ENCODE results near the gene NUDT22.

NUDT22 gene

DNA sequence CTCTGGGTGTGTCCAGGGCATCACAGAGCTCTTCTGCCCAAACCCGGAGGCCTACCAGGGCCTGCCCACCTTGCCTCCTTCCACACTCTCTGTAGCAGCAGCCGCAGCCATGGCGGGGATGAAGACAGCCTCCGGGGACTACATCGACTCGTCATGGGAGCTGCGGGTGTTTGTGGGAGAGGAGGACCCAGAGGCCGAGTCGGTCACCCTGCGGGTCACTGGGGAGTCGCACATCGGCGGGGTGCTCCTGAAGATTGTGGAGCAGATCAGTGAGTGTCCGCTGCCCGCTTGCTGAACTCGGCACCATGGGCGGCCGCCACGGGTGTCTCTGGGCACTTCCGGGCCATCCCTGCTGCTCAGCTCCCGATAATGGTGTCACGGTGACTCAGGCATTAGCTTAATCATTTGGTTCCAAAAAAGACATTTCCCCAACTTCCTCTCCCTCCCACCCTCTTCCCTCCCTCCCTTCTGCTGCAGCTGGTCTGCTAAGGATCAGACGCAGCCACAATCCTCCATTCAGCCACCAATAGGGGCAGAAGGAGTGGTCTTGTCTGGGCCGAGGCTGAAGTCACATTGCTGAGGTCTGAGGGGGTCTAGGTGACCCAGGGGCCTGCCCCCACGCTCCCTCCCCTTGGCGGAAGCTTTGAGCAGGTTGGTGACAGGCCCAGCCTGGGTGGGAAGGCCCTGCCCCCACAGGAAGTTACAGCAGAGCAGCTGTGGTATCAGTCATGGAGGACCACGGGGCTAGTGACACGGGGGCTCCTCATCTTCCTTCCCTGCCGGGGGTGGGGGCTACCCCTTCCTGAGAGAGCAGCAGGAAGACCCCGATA, 18.6 kb upstream of the NUDT22 start:
- peak; percentile 46 to 54 (median 46) for DNase-seq
- Histone ChIP-seq H3K27ac (ENCODE audit: insufficient read depth, low read length, poor library complexity, severe bottlenecking) (peak overlapping the region; percentile 81), H3K4me3 (ENCODE audit: insufficient read depth, low read depth, low read length, poor library complexity, severe bottlenecking) (peak overlapping the region; percentile 84), H3K27me3 (replicated peaks; ENCODE audit: control insufficient read depth, insufficient read depth, low read length, poor library complexity, severe bottlenecking) (no peaks in the 10 kb centered on the region), H3K36me3 (ENCODE audit: control insufficient read depth, insufficient read depth, low read length) (peaks cover 48% of the 10 kb centered on the region), H3K4me1 (ENCODE audit: control insufficient read depth, insufficient read depth, low read length, poor library complexity, severe bottlenecking) (peaks cover 43% of the 10 kb centered on the region), H3K9me3 (ENCODE audit: control insufficient read depth, low read length) (no peaks in the 10 kb centered on the region)

DNA sequence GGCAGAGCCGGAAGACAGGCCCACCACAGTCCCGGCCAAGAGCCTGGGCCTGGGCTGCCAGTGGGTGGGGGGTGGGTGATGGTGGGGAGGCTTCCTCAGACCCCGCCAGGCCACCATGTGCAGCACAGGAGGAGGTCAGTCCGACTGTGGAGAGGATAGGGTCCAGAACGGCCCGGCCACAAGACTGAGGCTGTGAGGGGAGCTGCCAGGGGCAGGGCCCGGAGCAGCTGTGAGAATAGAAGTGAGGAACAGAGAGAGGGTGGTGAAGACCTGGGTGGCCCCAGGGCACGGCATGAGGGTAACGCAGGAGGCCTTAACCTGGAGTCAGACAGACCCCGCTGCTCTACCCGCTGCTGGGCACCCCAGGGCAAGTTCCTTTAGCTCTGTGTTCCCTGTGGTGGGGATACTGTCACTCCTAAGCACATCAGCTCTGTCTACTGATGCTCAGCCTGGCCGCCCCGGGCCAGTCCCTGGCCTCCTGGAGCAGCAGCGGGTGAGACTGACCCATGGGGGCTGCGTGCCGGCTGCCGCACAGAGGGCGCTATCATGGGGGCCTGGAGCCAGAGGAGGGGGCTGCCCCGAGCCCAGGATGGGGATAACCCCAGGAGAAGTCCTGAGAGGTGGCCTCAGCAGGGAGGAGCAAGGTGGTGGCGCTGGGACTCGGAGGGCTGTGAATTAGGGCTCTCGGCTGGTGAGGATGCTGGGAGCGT, 17.8 kb upstream of the NUDT22 start:
- H3K4me3 ChIP-seq (ENCODE audit: insufficient read depth, low read depth, low read length, poor library complexity, severe bottlenecking), result peak overlapping the region; percentile 84
- no peak for DNase-seq
- peak overlapping the region; percentile 81 for H3K27ac ChIP-seq (ENCODE audit: insufficient read depth, low read length, poor library complexity, severe bottlenecking)
- H3K9me3 ChIP-seq (ENCODE audit: control insufficient read depth, low read length), result no peaks in the 10 kb centered on the region
- H3K4me1 ChIP-seq (ENCODE audit: control insufficient read depth, insufficient read depth, low read length, poor library complexity, severe bottlenecking), result peaks cover 43% of the 10 kb centered on the region
- H3K27me3 ChIP-seq (replicated peaks; ENCODE audit: control insufficient read depth, insufficient read depth, low read length, poor library complexity, severe bottlenecking), result no peaks in the 10 kb centered on the region
- peaks cover 43% of the 10 kb centered on the region for H3K36me3 ChIP-seq (ENCODE audit: control insufficient read depth, insufficient read depth, low read length)

DNA sequence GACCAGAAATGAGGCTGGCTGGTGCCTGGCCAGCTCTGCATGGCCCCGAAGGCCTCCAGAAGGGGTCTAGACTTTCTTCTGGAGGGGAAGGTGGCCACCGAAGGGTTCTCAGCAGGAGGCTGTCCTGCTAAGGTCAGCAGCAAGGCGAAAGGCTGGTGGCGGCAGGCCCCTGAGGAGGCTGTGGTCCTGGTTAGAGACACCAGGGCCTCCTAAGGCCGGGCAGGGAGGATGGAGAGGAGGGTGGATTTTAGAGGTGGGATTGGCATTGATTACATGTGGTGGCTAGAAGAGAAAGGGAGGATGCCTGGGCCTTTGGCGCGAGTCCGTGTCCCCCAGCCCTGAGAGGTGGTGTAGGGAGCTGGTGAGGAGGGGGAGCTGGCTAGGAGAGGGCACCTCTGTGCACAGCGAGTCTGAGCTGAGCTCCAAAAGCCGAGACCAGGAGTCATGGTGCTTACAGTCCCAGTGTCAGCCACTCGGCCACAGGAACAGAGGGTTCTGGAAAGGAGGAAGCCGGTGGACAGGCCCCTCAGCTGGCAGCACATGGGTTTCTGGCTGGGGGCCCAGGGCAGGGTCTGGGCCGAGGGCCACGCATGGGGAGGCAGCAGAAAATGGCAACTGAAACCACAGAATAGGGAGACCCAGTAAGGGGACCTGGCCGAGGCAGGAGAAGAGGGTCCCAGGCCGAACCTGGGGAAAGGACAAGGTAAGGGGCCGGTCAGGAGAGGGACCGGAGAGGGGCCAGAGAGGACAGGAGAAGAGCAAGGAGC, 17.1 kb upstream of the NUDT22 start:
- no peak for DNase-seq
- Histone ChIP-seq H3K9me3 (ENCODE audit: control insufficient read depth, low read length) (no peaks in the 10 kb centered on the region), H3K27me3 (replicated peaks; ENCODE audit: control insufficient read depth, insufficient read depth, low read length, poor library complexity, severe bottlenecking) (no peaks in the 10 kb centered on the region), H3K4me1 (ENCODE audit: control insufficient read depth, insufficient read depth, low read length, poor library complexity, severe bottlenecking) (peaks cover 43% of the 10 kb centered on the region), H3K4me3 (ENCODE audit: insufficient read depth, low read depth, low read length, poor library complexity, severe bottlenecking) (no peak overlapping the region), H3K36me3 (ENCODE audit: control insufficient read depth, insufficient read depth, low read length) (peaks cover 35% of the 10 kb centered on the region), H3K27ac (ENCODE audit: insufficient read depth, low read length, poor library complexity, severe bottlenecking) (peak overlapping the region; percentile 81)

DNA sequence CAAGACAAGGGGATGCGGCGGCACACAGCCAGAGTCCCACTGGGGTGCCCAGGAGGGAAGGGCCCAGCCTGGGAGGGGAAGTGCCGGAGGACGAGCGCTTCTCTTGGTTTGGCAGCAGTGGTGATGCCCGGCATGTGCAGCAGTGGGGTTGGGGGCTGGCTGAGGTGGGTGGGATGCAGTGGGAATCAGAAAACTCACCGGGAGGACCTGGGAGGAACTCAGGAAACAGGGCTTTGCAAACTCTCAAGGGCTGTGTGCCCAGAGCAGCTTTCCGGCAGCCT, 16.6 kb upstream of the NUDT22 start:
- no peak overlapping the region for H3K27ac ChIP-seq (ENCODE audit: insufficient read depth, low read length, poor library complexity, severe bottlenecking)
- H3K27me3 ChIP-seq (replicated peaks; ENCODE audit: control insufficient read depth, insufficient read depth, low read length, poor library complexity, severe bottlenecking), result no peaks in the 10 kb centered on the region
- peaks cover 32% of the 10 kb centered on the region for H3K36me3 ChIP-seq (ENCODE audit: control insufficient read depth, insufficient read depth, low read length)

DNA sequence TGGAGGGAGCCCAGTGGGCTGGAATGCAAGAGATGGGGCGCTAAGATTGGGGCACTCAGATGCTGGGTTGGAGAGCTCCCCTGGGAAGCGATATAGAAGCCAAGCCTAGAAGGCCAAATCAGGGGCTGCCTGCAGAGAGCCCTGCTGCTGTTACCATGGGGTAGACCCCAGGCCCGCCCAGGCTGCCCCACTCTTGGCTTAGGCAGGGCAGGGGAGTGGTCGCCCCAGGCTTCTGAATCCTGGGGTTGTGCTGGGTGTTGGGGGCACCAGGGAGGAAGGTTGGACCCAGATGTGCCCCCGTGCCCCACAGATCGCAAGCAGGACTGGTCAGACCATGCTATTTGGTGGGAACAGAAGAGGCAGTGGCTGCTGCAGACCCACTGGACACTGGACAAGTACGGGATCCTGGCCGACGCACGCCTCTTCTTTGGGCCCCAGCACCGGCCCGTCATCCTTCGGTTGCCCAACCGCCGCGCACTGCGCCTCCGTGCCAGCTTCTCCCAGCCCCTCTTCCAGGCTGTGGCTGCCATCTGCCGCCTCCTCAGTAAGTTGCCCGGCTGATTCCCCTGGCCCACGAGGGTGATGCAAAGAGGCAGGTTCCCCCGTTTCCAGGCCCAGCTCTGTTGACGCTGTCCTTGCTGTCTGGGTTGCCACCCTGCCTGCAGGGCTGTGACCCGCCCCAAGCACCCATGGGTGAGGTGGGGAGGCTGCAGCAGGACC, 15.6 kb upstream of the NUDT22 start:
- Histone ChIP-seq H3K27me3 (replicated peaks; ENCODE audit: control insufficient read depth, insufficient read depth, low read length, poor library complexity, severe bottlenecking) (no peaks in the 10 kb centered on the region), H3K36me3 (ENCODE audit: control insufficient read depth, insufficient read depth, low read length) (peaks cover 32% of the 10 kb centered on the region), H3K27ac (ENCODE audit: insufficient read depth, low read length, poor library complexity, severe bottlenecking) (no peak overlapping the region), H3K4me3 (ENCODE audit: insufficient read depth, low read depth, low read length, poor library complexity, severe bottlenecking) (no peak overlapping the region), H3K9me3 (ENCODE audit: control insufficient read depth, low read length) (no peaks in the 10 kb centered on the region), H3K4me1 (ENCODE audit: control insufficient read depth, insufficient read depth, low read length, poor library complexity, severe bottlenecking) (peaks cover 33% of the 10 kb centered on the region)
- DNase-seq, result no peak

More for the DNA sequence above, 16.6 kb upstream of the NUDT22 start:
- no peak for DNase-seq
- Histone ChIP-seq H3K4me1 (ENCODE audit: control insufficient read depth, insufficient read depth, low read length, poor library complexity, severe bottlenecking) (peaks cover 38% of the 10 kb centered on the region), H3K4me3 (ENCODE audit: insufficient read depth, low read depth, low read length, poor library complexity, severe bottlenecking) (no peak overlapping the region), H3K9me3 (ENCODE audit: control insufficient read depth, low read length) (no peaks in the 10 kb centered on the region)

DNA sequence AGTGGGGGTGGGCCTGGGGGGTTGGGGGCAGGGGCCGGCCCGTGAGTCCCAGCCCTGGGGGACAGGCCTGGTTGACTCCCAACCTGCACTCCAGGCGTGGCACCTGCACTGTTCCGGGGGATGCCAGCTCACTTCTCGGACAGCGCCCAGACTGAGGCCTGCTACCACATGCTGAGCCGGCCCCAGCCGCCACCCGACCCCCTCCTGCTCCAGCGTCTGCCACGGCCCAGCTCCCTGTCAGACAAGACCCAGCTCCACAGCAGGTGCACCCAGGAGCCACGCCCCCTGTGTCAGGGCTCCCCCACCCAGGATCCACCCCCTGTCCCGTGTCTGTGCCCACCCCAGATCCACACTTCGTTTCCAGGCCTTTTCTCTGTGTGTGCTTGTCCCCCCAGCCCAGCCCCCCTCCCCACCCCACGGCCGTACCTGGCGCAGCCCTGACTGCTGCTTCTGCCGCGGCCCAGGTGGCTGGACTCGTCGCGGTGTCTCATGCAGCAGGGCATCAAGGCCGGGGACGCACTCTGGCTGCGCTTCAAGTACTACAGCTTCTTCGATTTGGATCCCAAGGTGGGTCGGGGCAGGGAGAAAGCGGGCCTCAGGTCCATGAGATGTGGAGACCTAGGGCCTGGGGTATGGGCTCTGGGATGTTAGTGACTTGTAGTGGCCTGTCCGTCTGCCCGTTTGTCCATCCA, 14.7 kb upstream of the NUDT22 start:
- H3K9me3 ChIP-seq (ENCODE audit: control insufficient read depth, low read length), result no peaks in the 10 kb centered on the region
- peaks cover 37% of the 10 kb centered on the region for H3K36me3 ChIP-seq (ENCODE audit: control insufficient read depth, insufficient read depth, low read length)
- H3K27me3 ChIP-seq (replicated peaks; ENCODE audit: control insufficient read depth, insufficient read depth, low read length, poor library complexity, severe bottlenecking), result no peaks in the 10 kb centered on the region
- H3K27ac ChIP-seq (ENCODE audit: insufficient read depth, low read length, poor library complexity, severe bottlenecking), result no peak overlapping the region
- H3K4me3 ChIP-seq (ENCODE audit: insufficient read depth, low read depth, low read length, poor library complexity, severe bottlenecking), result no peak overlapping the region
- no peak for DNase-seq
- H3K4me1 ChIP-seq (ENCODE audit: control insufficient read depth, insufficient read depth, low read length, poor library complexity, severe bottlenecking), result peaks cover 25% of the 10 kb centered on the region

DNA sequence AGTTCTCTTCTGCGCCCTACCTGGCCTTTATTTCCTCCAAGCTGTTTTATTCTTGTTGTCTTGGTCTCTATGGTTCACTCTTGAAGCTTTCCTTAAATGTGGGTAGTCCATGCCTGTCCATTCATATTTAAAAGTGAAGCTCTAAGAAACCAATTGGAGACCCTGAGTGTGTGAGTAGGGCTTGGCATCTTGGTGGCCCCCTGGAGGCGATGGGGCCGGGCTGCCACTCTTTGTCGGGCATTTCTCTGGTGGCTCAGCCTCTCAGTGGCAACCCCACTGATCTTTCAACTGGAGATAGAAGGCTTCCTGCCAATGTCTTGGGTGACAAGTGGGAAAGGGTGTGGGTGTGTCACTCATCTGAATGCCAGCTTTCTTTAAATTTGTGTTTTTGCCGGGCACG, 9.2 kb upstream of the NUDT22 start:
- DNase-seq, result no peak
- no peaks in the 10 kb centered on the region for H3K4me1 ChIP-seq (ENCODE audit: control insufficient read depth, insufficient read depth, low read length, poor library complexity, severe bottlenecking)
- H3K36me3 ChIP-seq (ENCODE audit: control insufficient read depth, insufficient read depth, low read length), result peaks cover 47% of the 10 kb centered on the region
- H3K27ac ChIP-seq (ENCODE audit: insufficient read depth, low read length, poor library complexity, severe bottlenecking), result no peak overlapping the region
- no peaks in the 10 kb centered on the region for H3K9me3 ChIP-seq (ENCODE audit: control insufficient read depth, low read length)
- no peaks in the 10 kb centered on the region for H3K27me3 ChIP-seq (replicated peaks; ENCODE audit: control insufficient read depth, insufficient read depth, low read length, poor library complexity, severe bottlenecking)
- no peak overlapping the region for H3K4me3 ChIP-seq (ENCODE audit: insufficient read depth, low read depth, low read length, poor library complexity, severe bottlenecking)

DNA sequence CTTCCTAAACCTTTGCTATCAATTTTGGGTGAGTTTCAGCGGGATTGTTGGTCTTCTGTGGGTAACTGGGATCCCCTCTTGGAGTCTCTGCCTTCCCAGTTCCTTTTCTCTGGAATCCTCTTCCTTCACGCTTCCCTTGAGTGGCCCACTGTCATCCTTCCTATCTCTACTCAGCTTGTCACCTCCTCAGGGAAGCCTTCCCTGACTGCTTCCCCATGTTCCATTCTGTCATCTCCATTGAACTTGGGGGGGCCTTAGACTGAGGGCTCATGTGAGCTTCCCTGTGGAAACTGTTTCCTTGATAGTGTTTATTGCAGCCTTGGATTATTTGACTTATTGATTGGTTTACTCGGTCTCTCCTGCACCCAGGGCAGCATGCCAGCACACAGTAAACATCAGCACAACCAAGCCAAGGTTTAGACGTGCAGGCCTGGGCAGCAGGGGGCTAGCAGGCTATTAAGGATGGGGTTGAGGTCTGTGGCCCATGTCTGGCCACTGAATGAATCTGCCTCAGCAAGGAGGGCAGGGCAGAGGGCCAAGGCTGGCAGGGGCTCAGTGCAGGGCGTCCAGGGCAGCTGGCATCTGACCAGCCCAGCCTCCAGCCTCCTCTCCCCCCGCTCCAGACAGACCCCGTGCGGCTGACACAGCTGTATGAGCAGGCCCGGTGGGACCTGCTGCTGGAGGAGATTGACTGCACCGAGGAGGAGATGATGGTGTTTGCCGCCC, 7.3 kb upstream of the NUDT22 start:
- Histone ChIP-seq H3K27ac (ENCODE audit: insufficient read depth, low read length, poor library complexity, severe bottlenecking) (peak overlapping the region; percentile 21), H3K4me3 (ENCODE audit: insufficient read depth, low read depth, low read length, poor library complexity, severe bottlenecking) (no peak overlapping the region), H3K9me3 (ENCODE audit: control insufficient read depth, low read length) (no peaks in the 10 kb centered on the region), H3K4me1 (ENCODE audit: control insufficient read depth, insufficient read depth, low read length, poor library complexity, severe bottlenecking) (no peaks in the 10 kb centered on the region), H3K36me3 (ENCODE audit: control insufficient read depth, insufficient read depth, low read length) (peaks cover 50% of the 10 kb centered on the region), H3K27me3 (replicated peaks; ENCODE audit: control insufficient read depth, insufficient read depth, low read length, poor library complexity, severe bottlenecking) (no peaks in the 10 kb centered on the region)
- no peak for DNase-seq

DNA sequence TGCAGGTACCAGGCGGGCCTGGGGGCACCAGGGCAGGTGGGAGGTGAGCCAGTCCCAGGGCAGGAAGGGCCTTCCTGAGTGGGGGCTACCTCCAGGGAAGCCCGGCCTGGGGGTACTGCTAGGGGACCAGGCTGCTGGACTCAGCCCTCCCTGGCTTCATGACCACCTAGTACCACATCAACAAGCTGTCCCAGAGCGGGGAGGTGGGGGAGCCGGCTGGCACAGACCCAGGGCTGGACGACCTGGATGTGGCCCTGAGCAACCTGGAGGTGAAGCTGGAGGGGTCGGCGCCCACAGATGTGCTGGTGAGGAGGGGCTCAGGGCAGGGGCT, 6.8 kb upstream of the NUDT22 start:
- no peaks in the 10 kb centered on the region for H3K9me3 ChIP-seq (ENCODE audit: control insufficient read depth, low read length)
- no peaks in the 10 kb centered on the region for H3K27me3 ChIP-seq (replicated peaks; ENCODE audit: control insufficient read depth, insufficient read depth, low read length, poor library complexity, severe bottlenecking)
- no peak for DNase-seq
- H3K4me3 ChIP-seq (ENCODE audit: insufficient read depth, low read depth, low read length, poor library complexity, severe bottlenecking), result no peak overlapping the region
- peaks cover 50% of the 10 kb centered on the region for H3K36me3 ChIP-seq (ENCODE audit: control insufficient read depth, insufficient read depth, low read length)
- no peaks in the 10 kb centered on the region for H3K4me1 ChIP-seq (ENCODE audit: control insufficient read depth, insufficient read depth, low read length, poor library complexity, severe bottlenecking)
- no peak overlapping the region for H3K27ac ChIP-seq (ENCODE audit: insufficient read depth, low read length, poor library complexity, severe bottlenecking)

All from effector memory CD4-positive, alpha-beta T cell (primary cell).